Stimulated activated CD4-positive, alpha-beta T cell treated with anti-CD3 and anti-CD28 coated beads, TNF-alpha, amount 100 ng/mL, for 48 hours (primary cell): ENCODE data around the gene SCYGR3.
"Not testable (repeated sequence)": the region's sequence is repeated elsewhere in the genome, so short reads cannot be mapped to it uniquely, and the experiment has no call there.

Experiments
- DNase-seq, 3 donors: peaks; one replicate each; pipeline ENCODE4 v3.0.0-alpha.2; 2020; ENCODE audit warnings: low read depth in 3 of 3

Gene SCYGR3

DNA sequence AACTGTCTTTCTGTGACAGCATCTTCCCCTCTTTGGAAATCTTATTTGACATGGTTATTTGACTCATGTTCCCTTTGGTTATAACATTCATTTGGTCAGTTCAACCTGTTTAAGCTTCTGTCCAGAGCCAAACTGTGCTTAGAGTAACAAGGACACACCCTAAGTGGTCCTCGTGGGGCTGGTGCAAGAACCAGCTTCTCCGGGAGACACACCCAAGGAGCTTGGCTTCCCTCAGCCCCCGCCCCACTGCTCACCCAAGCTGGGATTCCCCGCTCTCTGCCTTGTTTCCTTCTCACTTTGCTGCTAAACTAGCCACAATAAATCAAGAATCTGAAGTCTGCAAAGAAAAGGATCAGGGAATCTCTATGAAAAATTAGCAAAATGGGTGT, 1.4 kb downstream of the SCYGR3 start:
- no peak for DNase-seq

- no peak for DNase-seq
These were observed 1.9 kb downstream of the SCYGR3 start for GRCh38 chr2:227612546-227613271.

DNA sequence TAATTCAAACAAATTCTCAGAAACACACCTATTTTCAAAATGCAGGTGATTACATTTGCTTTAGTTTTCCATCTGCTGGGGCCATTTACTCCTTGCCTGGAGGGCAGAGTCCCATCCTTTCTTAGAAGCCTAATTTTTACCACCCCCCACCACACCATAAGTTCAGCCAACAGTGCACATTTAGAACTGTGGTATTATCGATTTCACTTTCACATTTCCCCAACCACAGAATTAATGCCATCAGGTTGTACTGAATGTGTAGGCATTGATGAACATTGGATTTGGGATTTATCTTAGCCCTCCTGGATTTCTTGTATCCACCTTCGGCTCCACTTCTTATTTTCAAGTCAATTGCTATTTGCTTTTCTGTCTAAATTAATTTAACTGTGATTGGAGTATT, 4.5 kb downstream of the SCYGR3 start:
- DNase-seq = no peak

DNA sequence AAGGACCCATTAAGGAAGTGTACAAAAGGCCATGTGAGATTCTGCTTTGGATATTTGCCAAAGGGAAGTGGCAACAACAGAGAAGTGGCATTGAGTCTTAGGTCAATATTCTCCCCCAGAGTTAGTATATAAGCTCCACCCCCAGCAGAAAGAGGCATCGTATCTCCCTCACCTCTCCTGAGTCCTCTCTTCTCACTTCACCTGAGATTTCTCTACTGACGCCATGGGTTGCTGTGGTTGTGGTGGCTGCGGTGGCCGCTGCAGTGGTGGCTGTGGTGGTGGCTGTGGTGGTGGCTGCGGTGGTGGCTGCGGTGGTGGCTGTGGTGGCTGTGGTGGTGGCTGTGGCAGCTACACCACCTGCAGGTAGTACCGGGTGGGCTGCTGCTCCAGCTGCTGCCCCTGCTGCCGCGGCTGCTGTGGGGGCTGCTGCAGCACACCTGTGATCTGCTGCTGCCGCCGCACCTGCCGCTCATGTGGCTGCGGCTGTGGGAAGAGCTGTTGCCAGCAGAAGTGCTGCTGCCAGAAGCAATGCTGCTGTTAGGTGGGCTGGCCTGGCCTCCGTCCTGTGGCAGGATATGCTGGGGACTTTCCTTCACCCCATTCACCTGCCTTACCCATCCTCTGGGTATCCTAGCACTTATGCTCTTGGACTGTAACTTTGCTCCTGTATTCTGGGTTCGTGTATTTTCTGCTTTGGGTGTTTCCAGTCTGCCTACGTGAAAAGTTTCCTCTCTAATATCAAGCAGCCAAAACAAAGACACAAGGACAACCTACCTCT, 5.9 kb downstream of the SCYGR3 start:
- no peak for DNase-seq

DNA sequence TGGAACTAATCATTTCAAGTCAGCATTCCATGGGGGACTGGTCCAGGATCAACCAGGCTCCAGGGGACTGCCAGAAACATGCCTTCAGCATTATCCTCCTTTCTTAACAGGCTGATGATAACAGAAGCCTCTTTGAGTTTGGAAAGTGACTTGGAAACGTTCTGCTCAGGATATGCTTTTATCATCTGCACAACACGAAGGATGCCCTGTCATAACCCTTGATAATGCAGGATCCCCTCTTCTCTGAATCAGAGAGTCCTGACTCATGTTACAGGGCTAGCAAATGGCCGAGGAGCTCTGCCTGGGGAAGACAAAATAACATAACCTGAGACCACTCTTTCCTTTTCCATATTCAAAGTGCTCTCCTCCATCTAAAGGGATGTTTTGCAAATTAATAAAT, 6.7 kb downstream of the SCYGR3 start:
- no peak for DNase-seq

DNA sequence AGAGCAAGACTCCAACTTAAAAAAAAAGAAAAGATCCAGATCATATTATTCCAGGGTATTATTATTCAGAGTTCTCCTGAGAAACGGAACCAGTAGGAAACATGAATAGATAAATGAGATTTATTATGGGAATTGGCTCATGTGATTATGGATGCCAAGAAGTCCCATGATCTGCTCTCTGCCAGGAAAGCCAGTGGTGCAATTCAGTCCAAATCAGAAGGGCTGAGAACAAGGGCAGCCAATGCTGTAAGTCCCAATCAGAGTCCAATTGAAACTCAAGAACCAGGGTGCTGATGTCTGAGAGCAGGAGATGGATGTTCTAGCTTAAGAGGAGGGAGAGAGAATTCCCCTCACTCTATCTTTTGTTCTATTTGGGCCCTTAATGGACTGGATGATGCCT, 8.2 kb downstream of the SCYGR3 start:
- DNase-seq = no peak

DNA sequence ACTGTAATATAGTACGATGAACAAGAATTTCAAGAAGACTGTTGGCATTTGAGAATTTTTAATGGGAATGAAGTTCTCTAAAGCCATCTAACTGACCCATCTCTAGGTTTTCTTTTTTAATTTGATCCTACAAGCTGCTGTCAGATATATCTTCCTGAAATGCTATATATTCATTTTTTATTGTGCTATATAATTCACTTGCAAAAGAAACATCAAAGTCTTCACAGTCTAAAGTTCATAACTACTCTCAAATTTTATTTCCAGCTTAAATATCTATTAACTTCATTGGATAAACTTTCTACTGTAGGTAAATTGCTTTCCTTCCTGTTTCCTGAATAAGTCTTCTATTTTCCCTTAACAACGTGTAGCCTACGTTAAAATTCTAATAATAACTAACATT, 12.3 kb downstream of the SCYGR3 start:
- DNase-seq = no peak

DNA sequence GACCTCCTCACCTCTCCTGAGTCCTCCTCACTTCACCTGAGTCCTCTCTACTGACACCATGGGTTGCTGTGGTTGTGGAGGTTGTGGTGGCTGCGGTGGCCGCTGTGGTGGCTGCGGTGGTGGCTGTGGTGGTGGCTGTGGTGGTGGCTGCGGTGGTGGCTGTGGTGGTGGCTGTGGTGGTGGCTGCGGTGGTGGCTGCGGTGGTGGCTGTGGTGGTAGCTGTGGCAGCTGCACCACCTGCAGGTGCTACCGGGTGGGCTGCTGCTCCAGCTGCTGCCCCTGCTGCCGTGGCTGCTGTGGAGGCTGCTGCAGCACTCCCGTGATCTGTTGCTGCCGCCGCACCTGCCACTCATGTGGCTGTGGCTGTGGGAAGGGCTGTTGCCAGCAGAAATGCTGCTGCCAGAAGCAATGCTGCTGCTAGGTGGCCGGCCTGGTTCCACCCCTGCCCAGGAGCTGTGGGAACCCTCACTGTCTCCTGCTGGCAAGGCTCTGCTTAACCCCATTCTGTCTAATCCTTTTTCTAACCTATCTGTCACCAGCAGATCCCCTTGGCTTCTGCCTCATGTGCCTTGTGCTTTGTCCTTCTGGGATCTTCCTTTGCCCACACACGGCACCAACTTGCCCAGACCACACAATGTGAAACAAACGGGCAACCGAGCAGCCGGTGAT, 15.7 kb downstream of the SCYGR3 start, which contains the start of gene SCYGR2:
SCYGR2 (plus strand) TSS at position 59 of the 669 bp plus-strand sequence; CDS start at position 59, 0 bp downstream.
- not testable (repeated sequence) for DNase-seq

GRCh38 chr2:227597998-227598397, 16.6 kb downstream of the SCYGR3 start:
- no peak for DNase-seq

- no peak for DNase-seq
These were observed 17.6 kb downstream of the SCYGR3 start for GRCh38 chr2:227597036-227597435.

DNA sequence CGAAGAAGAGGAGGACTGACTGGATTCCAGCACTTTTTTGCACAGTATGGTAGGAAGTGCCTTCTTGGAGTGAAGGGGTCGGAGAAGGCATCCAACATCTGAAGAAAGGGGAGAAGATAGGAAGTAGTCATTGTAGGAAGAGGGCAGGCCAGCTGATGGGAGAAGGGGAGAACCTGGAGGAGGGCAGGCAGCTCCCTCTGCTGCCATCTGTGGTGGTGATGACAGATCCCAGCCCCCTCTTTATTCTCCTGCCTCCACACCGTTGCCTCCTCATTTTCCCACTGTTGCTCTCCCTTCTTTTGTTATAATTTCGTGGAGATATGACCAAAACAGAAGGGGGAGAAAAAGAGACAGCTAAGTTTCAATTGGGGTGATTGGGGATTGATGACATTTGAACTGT, 18.8 kb downstream of the SCYGR3 start:
- DNase-seq = no peak

GRCh38 chr2:227592694-227593387, 21.8 kb downstream of the SCYGR3 start:
- no peak for DNase-seq

DNA sequence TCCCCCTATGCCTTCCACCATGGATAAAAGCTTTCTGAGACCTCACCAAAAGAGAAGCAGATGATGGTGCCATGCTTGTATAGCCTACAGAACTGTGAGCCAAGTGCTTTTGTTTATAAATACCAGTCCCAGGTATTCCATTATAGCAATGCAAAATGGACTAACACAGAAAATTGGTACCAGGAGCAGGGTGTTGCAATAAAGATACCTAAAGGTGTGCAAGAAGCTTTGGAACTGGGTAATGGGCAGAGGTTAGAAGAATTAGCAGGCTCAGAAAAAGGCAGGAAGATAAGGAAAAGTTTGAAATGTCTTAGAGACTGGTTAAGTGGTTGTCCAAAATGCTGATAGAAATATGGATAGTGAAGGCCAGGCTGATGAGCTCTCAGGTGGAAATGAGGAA, 32.3 kb downstream of the SCYGR3 start:
- no peak for DNase-seq

- DNase-seq = no peak
These were observed 34.8 kb downstream of the SCYGR3 start for GRCh38 chr2:227579791-227580190.

DNA sequence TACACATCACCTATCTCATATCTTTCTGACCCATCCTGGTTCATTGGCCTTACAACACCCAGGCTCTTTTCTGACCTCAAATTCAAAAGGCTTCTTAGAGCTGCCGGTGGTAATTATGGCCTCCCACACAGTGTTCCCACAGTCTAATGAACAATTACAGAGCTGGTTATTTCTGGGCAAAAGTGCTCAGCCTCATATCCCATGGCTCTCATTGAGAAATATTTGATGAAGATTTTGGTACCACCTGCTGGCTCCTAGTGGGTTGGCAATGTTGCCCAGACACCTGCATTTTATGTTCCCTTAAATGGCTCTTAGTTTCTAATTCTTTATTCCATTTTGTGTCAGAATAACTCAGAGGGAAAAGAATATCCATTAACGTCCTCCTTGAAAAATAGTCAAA, 36.0 kb downstream of the SCYGR3 start:
- DNase-seq = no peak

DNA sequence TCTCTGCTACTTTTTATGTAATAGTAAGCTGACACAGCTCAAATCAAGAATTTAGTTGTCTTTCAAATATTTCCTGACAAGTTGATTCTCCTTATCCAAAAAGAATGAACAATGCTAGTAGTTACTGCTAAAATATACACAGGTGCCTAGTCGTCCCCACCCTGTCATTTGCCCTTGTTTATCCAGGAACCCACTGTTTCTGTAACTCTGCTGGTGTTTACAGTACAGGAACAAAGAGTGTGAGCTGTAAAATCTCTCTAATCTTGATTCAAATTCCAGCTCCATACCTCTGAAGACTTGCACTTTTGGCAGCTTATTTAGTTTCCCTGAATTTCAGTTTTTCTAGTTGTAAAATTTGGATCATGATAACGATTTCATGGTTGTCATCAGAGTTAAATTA, 37.1 kb downstream of the SCYGR3 start:
- no peak for DNase-seq

DNA sequence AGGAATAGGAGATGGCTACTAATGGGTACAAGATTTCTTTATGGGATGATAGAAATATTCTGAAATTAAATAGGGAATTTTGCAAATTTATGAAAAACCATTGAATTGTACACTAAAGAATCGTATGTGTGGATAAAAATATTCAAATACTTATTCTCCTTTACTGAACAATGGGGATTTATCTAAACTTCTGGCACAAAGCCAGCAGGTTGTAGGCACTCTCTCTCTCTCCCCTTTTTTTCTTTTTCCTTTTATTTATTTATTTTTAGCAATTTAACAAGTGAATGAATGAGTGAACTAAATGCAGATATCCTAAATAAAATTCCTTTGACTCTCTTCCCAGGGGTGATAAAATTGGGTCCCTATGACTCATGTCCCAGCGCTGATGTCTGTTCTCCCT, 37.8 kb downstream of the SCYGR3 start:
- no peak for DNase-seq

DNA sequence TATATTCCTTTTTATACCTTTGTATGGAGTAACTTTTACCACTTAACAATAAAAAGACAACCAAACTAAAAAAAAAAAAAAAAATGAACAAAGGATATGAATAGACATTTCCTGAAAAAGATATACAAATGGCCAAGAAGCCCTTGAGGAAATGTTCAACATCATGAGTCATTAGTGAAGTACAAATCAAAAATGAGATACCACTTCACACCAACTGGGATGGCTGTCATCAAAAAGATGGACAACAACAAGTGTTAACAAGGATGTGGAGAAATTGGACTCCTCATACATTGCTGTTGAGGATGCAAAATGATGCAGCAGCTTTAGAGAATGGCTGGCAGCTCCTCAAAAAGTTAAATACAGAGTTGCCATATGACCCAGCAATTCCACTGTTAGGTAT, 38.5 kb downstream of the SCYGR3 start:
- DNase-seq = no peak

- DNase-seq = no peak
These were observed 44.0 kb downstream of the SCYGR3 start for GRCh38 chr2:227570615-227571014.

DNA sequence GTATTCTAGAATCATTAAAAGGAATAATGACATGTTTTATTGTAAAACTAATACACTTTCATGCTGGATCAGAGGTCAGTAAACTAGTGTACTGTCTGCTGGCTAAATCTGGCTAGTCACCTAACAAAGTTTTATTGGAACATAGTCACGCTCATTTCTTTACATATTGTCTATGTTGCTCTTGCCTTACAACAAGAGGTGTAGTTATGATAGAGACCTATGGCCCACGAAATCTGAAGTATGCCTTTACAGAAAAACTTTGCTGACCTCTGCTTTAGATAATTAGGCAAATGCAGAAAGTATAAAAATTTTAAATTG, 45.8 kb downstream of the SCYGR3 start:
- DNase-seq = no peak

GRCh38 chr2:227566012-227566411, 48.6 kb downstream of the SCYGR3 start:
- DNase-seq = no peak

DNA sequence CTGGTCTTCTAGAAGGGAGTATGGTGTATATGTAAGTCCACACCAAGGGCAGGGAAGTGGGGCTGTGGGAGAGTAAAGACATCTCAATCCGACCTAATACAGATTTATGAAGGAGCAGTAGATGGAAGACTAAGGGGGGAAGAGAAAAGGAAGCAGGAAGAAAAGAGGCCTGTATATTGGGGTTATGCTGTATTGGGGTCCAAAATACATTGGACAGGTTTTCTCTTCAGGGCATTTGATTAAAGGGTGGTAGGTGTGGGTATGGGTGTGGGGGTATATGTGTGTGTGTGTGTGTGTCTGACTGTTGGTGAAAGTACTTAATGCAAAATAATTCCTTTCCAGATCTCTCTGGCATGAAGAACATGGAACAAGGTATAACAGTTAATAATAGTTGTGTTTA, 49.6 kb downstream of the SCYGR3 start:
- no peak for DNase-seq
